Activated naive CD8-positive, alpha-beta T cell treated with anti-CD3 and anti-CD28 coated beads, Interleukin-2, amount 50 U/mL, for 24 hours (primary cell): ENCODE measurements around the gene PHF14.

Source experiments
- ATAC-seq: fragments of 150-1000 bp; cut with Tn5 transposase; one replicate; pipeline ENCODE4 v1.10.0; 2021
- DNase-seq: peaks from one replicate; pipeline ENCODE4 v3.0.0; 2021
- H3K27ac Mint-ChIP-seq: one replicate; pipeline ENCODE4 v1.8.0; 2021; ENCODE audit warnings: mild to moderate bottlenecking, mixed read lengths
- H3K27me3 Mint-ChIP-seq: one replicate; pipeline ENCODE4 v1.8.0; 2021; ENCODE audit warnings: mixed read lengths
- H3K36me3 Mint-ChIP-seq: one replicate; pipeline ENCODE4 v1.8.0; 2021; ENCODE audit warnings: low read depth, mixed read lengths
- H3K4me1 Mint-ChIP-seq: one replicate; pipeline ENCODE4 v1.8.0; 2021; ENCODE audit warnings: mixed read lengths
- H3K4me3 Mint-ChIP-seq: one replicate; pipeline ENCODE4 v1.8.0; 2021; ENCODE audit warnings: mild to moderate bottlenecking, moderate library complexity, mixed read lengths
- H3K9me3 Mint-ChIP-seq: one replicate; pipeline ENCODE4 v1.8.0; 2021; ENCODE audit warnings: mixed read lengths

PHF14 gene

DNA sequence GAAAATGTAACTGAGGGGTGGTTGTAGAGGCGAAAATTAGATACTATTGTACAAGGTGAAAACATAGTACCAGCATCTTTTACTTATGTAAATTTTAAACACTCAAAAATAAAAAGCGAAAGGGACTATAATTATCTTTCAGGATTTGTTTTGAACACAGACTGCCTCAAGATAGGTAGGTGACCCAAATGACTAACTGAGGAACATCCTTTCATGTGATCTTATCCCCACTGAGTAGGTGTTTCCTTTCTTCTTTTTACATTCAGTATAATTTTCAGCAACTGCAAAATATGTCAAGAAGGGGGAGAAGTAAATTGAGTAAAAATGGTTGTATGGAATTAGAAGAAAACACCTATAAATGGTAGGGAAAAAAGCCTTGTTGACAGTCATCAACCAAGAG is 236.7 kb downstream of the PHF14 start:
- Mint-ChIP-seq H3K9me3 (no peaks in the 10 kb centered on the region), H3K36me3 (no peaks in the 10 kb centered on the region), H3K4me1 (peaks cover 1% of the 10 kb centered on the region), H3K4me3 (no peak overlapping the region), H3K27ac (no peak overlapping the region), H3K27me3 (peaks cover 3% of the 10 kb centered on the region)
- ATAC-seq = no peak
- DNase-seq = no peak

DNA sequence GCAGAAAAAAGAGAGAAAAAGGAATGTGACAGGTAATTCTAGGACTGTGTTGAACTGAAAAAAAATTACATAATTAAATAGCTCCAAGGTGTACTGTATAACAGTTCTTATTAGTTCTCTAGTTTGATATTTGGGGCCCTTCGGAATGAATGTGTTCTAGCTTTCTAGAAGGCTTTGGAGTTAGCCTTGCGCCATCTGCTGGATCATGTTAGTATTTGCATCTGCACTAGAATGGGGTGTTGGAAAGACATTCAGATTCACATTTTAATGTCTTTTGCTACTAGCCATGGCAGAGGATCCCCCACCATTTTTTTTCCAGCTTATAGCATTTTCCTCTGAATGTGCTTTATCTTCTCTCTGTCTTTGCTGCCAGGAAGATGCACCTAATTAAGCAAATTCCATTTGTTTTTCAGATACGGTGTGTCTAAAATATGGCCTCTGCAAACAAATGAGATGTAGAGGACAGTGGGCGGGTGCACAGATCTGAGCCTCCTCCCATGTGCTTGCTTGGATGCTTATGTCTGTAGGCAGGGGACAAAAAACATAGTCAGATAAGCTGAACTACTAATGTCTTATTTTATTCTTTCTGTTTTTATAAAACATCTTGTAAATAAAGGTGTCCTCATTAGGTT is 238.5 kb downstream of the PHF14 start:
- ATAC-seq (no peak), DNase-seq (peak; percentile 39)
- Mint-ChIP-seq H3K4me1 (peaks cover 1% of the 10 kb centered on the region), H3K9me3 (no peaks in the 10 kb centered on the region), H3K27me3 (peaks cover 12% of the 10 kb centered on the region), H3K27ac (no peak overlapping the region), H3K36me3 (no peaks in the 10 kb centered on the region), H3K4me3 (no peak overlapping the region)

GRCh38 chr7:11212816-11213215 is 239.1 kb downstream of the PHF14 start:
- H3K36me3 Mint-ChIP-seq = no peaks in the 10 kb centered on the region
- no peak overlapping the region for H3K27ac Mint-ChIP-seq
- H3K27me3 Mint-ChIP-seq = peaks cover 12% of the 10 kb centered on the region
- no peak for ATAC-seq
- peaks cover 1% of the 10 kb centered on the region for H3K4me1 Mint-ChIP-seq
- no peak overlapping the region for H3K4me3 Mint-ChIP-seq
- no peak for DNase-seq
- no peaks in the 10 kb centered on the region for H3K9me3 Mint-ChIP-seq

- Mint-ChIP-seq H3K9me3 (no peaks in the 10 kb centered on the region), H3K27ac (no peak overlapping the region), H3K4me3 (no peak overlapping the region), H3K4me1 (peaks cover 1% of the 10 kb centered on the region), H3K36me3 (no peaks in the 10 kb centered on the region), H3K27me3 (peaks cover 12% of the 10 kb centered on the region)
- no peak for DNase-seq
- ATAC-seq = no peak
These were observed 239.6 kb downstream of the PHF14 start for GRCh38 chr7:11213266-11213665.

GRCh38 chr7:11216276-11216675 is 242.6 kb downstream of the PHF14 start:
- Mint-ChIP-seq H3K27ac (no peak overlapping the region), H3K27me3 (peaks cover 12% of the 10 kb centered on the region), H3K9me3 (no peaks in the 10 kb centered on the region), H3K4me3 (no peak overlapping the region), H3K4me1 (no peaks in the 10 kb centered on the region), H3K36me3 (no peaks in the 10 kb centered on the region)
- ATAC-seq (no peak), DNase-seq (no peak)

GRCh38 chr7:11217848-11218565 is 244.3 kb downstream of the PHF14 start:
- Mint-ChIP-seq H3K27me3 (peaks cover 15% of the 10 kb centered on the region), H3K36me3 (no peaks in the 10 kb centered on the region), H3K4me3 (no peak overlapping the region), H3K27ac (no peak overlapping the region), H3K4me1 (no peaks in the 10 kb centered on the region), H3K9me3 (no peaks in the 10 kb centered on the region)
- ATAC-seq (no peak), DNase-seq (no peak)
